Measurements from ENCODE around the gene CTRB2. TPM values are rescaled to one million over a fixed set of nuclear protein-coding genes. Genes with fewer than 3 reads are reported as not detected.

CTRB2 gene
- total and polyA plus RNA-seq, 8 donors, result 0.14 TPM; not detected in 7

DNA sequence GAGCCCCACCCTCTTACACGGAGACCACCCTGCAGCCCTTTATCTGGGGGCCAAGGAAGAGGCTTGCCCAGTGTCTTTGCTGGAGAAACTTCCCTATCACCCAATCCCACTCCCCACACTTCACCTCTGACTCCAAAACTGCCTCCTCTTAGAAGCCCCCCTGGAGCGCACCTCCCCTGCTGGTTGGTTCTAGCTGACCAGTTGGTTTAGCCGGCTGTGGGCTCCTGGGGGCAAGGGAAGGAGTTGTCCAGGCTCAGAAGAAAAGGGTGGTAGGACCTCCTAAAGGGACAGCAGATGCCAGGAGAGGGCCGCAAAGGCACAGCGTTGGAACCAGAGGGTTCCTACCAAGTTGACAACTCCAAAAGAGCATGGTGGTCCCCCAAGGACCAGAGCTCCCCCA, 42.5 kb upstream of the CTRB2 start:
- ATAC-seq, result no peak
- Histone ChIP-seq H3K4me1 (peaks cover 61 to 95% of the 10 kb centered on the region in 2 donors), H3K27me3 (peaks cover 0 to 73% of the 10 kb centered on the region in 2 donors), H3K27ac (peak overlapping the region; percentile 82 to 87), H3K9me3 (no peaks in the 10 kb centered on the region), H3K4me3 (peak overlapping the region in 1 of 2 donors; percentile 58), H3K36me3 (no peaks in the 10 kb centered on the region)
- intact Hi-C loops (cut with DNase I), result no loop called here
- TF ChIP-seq, protein P1, sequence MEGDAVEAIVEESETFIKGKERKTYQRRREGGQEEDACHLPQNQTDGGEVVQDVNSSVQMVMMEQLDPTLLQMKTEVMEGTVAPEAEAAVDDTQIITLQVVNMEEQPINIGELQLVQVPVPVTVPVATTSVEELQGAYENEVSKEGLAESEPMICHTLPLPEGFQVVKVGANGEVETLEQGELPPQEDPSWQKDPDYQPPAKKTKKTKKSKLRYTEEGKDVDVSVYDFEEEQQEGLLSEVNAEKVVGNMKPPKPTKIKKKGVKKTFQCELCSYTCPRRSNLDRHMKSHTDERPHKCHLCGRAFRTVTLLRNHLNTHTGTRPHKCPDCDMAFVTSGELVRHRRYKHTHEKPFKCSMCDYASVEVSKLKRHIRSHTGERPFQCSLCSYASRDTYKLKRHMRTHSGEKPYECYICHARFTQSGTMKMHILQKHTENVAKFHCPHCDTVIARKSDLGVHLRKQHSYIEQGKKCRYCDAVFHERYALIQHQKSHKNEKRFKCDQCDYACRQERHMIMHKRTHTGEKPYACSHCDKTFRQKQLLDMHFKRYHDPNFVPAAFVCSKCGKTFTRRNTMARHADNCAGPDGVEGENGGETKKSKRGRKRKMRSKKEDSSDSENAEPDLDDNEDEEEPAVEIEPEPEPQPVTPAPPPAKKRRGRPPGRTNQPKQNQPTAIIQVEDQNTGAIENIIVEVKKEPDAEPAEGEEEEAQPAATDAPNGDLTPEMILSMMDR (IDR thresholded peaks at IDR 0.05), result no peak
- DNase-seq, result no peak

GRCh38 chr16:75248536-75249380, 41.8 kb upstream of the CTRB2 start:
- H3K9me3 ChIP-seq, result no peaks in the 10 kb centered on the region
- peaks cover 0 to 66% of the 10 kb centered on the region in 2 donors for H3K27me3 ChIP-seq
- no peak overlapping the region for H3K4me3 ChIP-seq
- TF ChIP-seq, protein P1 (IDR thresholded peaks at IDR 0.05), result no peak
- no peaks in the 10 kb centered on the region for H3K36me3 ChIP-seq
- peaks cover 62 to 95% of the 10 kb centered on the region in 2 donors for H3K4me1 ChIP-seq
- H3K27ac ChIP-seq, result peak overlapping the region; percentile 82 to 91
- ATAC-seq (no peak), DNase-seq (no peak)
- intact Hi-C loops (cut with DNase I), result no loop called here

DNA sequence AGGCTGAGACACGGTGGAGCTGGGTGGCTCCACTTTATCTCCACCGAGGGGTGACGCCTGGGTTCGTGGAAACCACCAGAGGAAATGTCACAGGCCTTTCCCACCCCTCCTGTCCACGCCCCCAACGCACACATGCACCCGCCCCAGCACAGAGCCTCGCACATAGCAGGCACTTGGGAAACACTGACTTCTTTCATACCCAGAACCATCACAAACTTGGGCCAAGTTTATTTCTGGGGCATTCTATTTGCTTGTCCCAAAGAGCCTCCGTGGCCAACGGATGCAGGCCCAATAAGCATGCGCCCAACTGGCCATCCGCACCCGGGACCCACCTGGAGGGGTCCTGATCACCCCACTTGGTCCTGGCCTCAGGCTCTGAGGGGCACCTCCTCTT, 41.2 kb upstream of the CTRB2 start:
- peaks cover 0 to 60% of the 10 kb centered on the region in 2 donors for H3K27me3 ChIP-seq
- ATAC-seq, result no peak
- TF ChIP-seq, protein P1 (IDR thresholded peaks at IDR 0.05), result no peak
- no peak for DNase-seq
- intact Hi-C loops (cut with DNase I), result no loop called here
- no peaks in the 10 kb centered on the region for H3K9me3 ChIP-seq
- H3K27ac ChIP-seq, result peak overlapping the region; percentile 83 to 91
- peaks cover 59 to 95% of the 10 kb centered on the region in 2 donors for H3K4me1 ChIP-seq
- H3K4me3 ChIP-seq, result no peak overlapping the region
- no peaks in the 10 kb centered on the region for H3K36me3 ChIP-seq

- TF ChIP-seq, protein P1 (IDR thresholded peaks at IDR 0.05), result no peak
- Histone ChIP-seq H3K27me3 (peaks cover 0 to 51% of the 10 kb centered on the region in 2 donors), H3K27ac (peak overlapping the region; percentile 83 to 91), H3K4me1 (peaks cover 50 to 87% of the 10 kb centered on the region in 2 donors), H3K36me3 (peaks cover 0 to 8% of the 10 kb centered on the region in 2 donors), H3K9me3 (no peaks in the 10 kb centered on the region), H3K4me3 (no peak overlapping the region)
- ATAC-seq, result no peak
- intact Hi-C loops (cut with DNase I), result no loop called here
- DNase-seq, result no peak
These were observed 40.3 kb upstream of the CTRB2 start for GRCh38 chr16:75247249-75247648.

GRCh38 chr16:75246504-75247205, 39.7 kb upstream of the CTRB2 start:
- no peaks in the 10 kb centered on the region for H3K9me3 ChIP-seq
- peaks cover 0 to 14% of the 10 kb centered on the region in 2 donors for H3K36me3 ChIP-seq
- H3K27me3 ChIP-seq, result peaks cover 0 to 45% of the 10 kb centered on the region in 2 donors
- peak overlapping the region; percentile 83 to 91 for H3K27ac ChIP-seq
- intact Hi-C loops (cut with DNase I), result no loop called here
- DNase-seq, result no peak
- no peak for ATAC-seq
- H3K4me1 ChIP-seq, result peaks cover 45 to 81% of the 10 kb centered on the region in 2 donors
- TF ChIP-seq, protein P1 (IDR thresholded peaks at IDR 0.05), result no peak
- H3K4me3 ChIP-seq, result no peak overlapping the region
